HepG2 (cell line): ENCODE results near the gene DAB2IP. TPM values are rescaled to one million over a fixed set of nuclear protein-coding genes. Genes with fewer than 3 reads are reported as not detected.

Experiments used
- BCLAF1 ChIP-seq: fragments of 450-650 bp; IDR thresholded peaks from 2 replicates; pipeline ENCODE4 v1.6.1; 2017; ENCODE audit warnings: mild to moderate bottlenecking
- DNMT1 ChIP-seq: sonication (generic); formaldehyde crosslinking; IDR thresholded peaks from 2 replicates; pipeline ENCODE4 v1.5.1; 2020; ENCODE audit warnings: mild to moderate bottlenecking, missing genetic modification reagents
- IRF9 ChIP-seq: sonication (generic); formaldehyde crosslinking; IDR thresholded peaks from 2 replicates; pipeline ENCODE4 v1.8.0; 2022; ENCODE audit warnings: missing genetic modification reagents, mild to moderate bottlenecking, borderline replicate concordance
- NFKBIZ ChIP-seq: IDR thresholded peaks from 2 replicates; pipeline ENCODE4 v1.6.1; 2018; ENCODE audit warnings: missing genetic modification reagents, missing compliant biosample characterization
- NFYC ChIP-seq: IDR thresholded peaks from 2 replicates; pipeline ENCODE4 v1.6.1; 2016; ENCODE audit warnings: missing genetic modification reagents, missing compliant biosample characterization
- ONECUT2 ChIP-seq: sonication (generic); formaldehyde crosslinking; IDR thresholded peaks from 2 replicates; pipeline ENCODE4 v1.4.0; 2020; ENCODE audit warnings: missing genetic modification reagents
- PAF1 ChIP-seq: IDR thresholded peaks from 2 replicates; pipeline ENCODE4 v1.6.1; 2016; ENCODE audit warnings: missing genetic modification reagents, missing compliant biosample characterization
- PAWR ChIP-seq: sonication (generic); formaldehyde crosslinking; IDR thresholded peaks from 2 replicates; pipeline ENCODE4 v1.4.0; 2020; ENCODE audit warnings: missing genetic modification reagents, mild to moderate bottlenecking, borderline replicate concordance
- REPIN1 ChIP-seq: sonication (generic); formaldehyde crosslinking; IDR thresholded peaks from 2 replicates; pipeline ENCODE4 v1.8.0; 2022; ENCODE audit warnings: missing genetic modification reagents, low read depth, mild to moderate bottlenecking, borderline replicate concordance
- SALL2 ChIP-seq: sonication (generic); formaldehyde crosslinking; IDR thresholded peaks from 2 replicates; pipeline ENCODE4 v1.8.1; 2023; ENCODE audit warnings: mild to moderate bottlenecking, missing genetic modification reagents, inconsistent platforms
- SRSF4 ChIP-seq: fragments of 200-400 bp; formaldehyde crosslinking; IDR thresholded peaks from one replicate; pipeline ENCODE4 v1.6.1; 2018; ENCODE audit warnings: mild to moderate bottlenecking, low read depth, low read length, moderate library complexity; ENCODE audit not compliant: poor library complexity, severe bottlenecking
- THAP8 ChIP-seq: sonication (generic); formaldehyde crosslinking; IDR thresholded peaks from 2 replicates; pipeline ENCODE4 v1.5.1; 2020; ENCODE audit warnings: missing genetic modification reagents, mild to moderate bottlenecking, borderline replicate concordance
- ZGPAT ChIP-seq: IDR thresholded peaks from 2 replicates; pipeline ENCODE4 v1.6.1; 2016; ENCODE audit warnings: mild to moderate bottlenecking
- ZNF256 ChIP-seq: sonication (generic); formaldehyde crosslinking; conservative IDR thresholded peaks from 2 replicates; pipeline ENCODE4 v1.4.0; 2020; ENCODE audit warnings: missing genetic modification reagents
- ZNF274 ChIP-seq: sonication (generic); formaldehyde crosslinking; IDR thresholded peaks from 2 replicates; pipeline ENCODE4 v1.5.1; 2020; ENCODE audit warnings: mild to moderate bottlenecking, missing genetic modification reagents
- ZNF687 ChIP-seq: sonication (generic); formaldehyde crosslinking; IDR thresholded peaks from 2 replicates; pipeline ENCODE4 v1.5.1; 2020; ENCODE audit warnings: mild to moderate bottlenecking, missing genetic modification reagents, moderate library complexity
- ZNF713 ChIP-seq: sonication (generic); formaldehyde crosslinking; IDR thresholded peaks from 2 replicates; pipeline ENCODE4 v1.4.0; 2020; ENCODE audit warnings: mild to moderate bottlenecking, missing genetic modification reagents
- polyA plus RNA-seq, 8 experiments: library from polyadenylated mRNA; depleted of rRNA in 3 of 8; stranded (reverse) in 7 of 8; unstranded in 1 of 8; fragments of >200 nt; fragmentation: Illumina TruSeq in 4 of 8; extraction: Trizol in 4 of 8; gene quantifications; 2 replicates each; pipeline versions ENCODE4 v1.2.1 to v1.2.3, GENCODE V29; 2011 to 2016; ENCODE audit warnings: low read depth in 4 of 8, missing spikeins in 1 of 8, mixed read lengths in 1 of 8; ENCODE audit not compliant: insufficient read depth in 1 of 8
- total RNA-seq, 5 experiments: library from RNA; depleted of rRNA; stranded (reverse); fragments of >200 nt; fragmentation: Illumina TruSeq; extraction: Trizol; gene quantifications; 2 replicates each; pipeline ENCODE4 v1.2.3, GENCODE V29; 2016; ENCODE audit warnings: low read depth in 1 of 5

DAB2IP gene
- total and polyA plus RNA-seq, 2 of the 13 experiments (the other 11 are each of a cell fraction or from before 2014, with no cell fraction given), result 25.3 to 37.9 TPM

- no peak for TF ChIP-seq BCLAF1
- no peak for TF ChIP-seq NFKBIZ (CRISPR knock-in tag)
- no peak for TF ChIP-seq ZNF256 (CRISPR knock-in tag)
- peak; percentile 44; the same call in 1 of the 2 replicates for TF ChIP-seq ZGPAT (CRISPR knock-in tag)
- peak; percentile 56; the same call in 1 of the 2 replicates for TF ChIP-seq ZNF274 (CRISPR knock-in tag)
- peak; percentile 28; the same call in 1 of the 2 replicates for TF ChIP-seq DNMT1
- TF ChIP-seq REPIN1 (CRISPR knock-in tag), result no peak
- TF ChIP-seq THAP8 (CRISPR knock-in tag), result no peak
- TF ChIP-seq PAF1 (CRISPR knock-in tag), result no peak
- no peak for TF ChIP-seq NFYC (CRISPR knock-in tag)
- peak; percentile 35; the same call in 1 of the 2 replicates for TF ChIP-seq SALL2 (CRISPR knock-in tag)
- no peak for TF ChIP-seq SRSF4
- peak; percentile 78 for TF ChIP-seq ZNF687 (CRISPR knock-in tag)
- no peak for TF ChIP-seq PAWR (CRISPR knock-in tag)
- no peak for TF ChIP-seq ZNF713 (CRISPR knock-in tag)
- no peak for TF ChIP-seq IRF9 (CRISPR knock-in tag)
- 0 out of 2 replicates have a peak, but pooled peaks have one; percentile 21 for TF ChIP-seq ONECUT2 (CRISPR knock-in tag)
Observed at GRCh38 chr9:121634329-121635261, 16.8 kb upstream of the DAB2IP start (continued).
